HepG2 (cell line): ENCODE results near the gene IL17RC. TPM values are rescaled to one million over a fixed set of nuclear protein-coding genes. Genes with fewer than 3 reads are reported as not detected.

Source experiments
- FOXK1 ChIP-seq: sonication (generic); formaldehyde crosslinking; IDR thresholded peaks from 2 replicates; pipeline ENCODE4 v1.4.0; 2020; ENCODE audit warnings: low read depth, missing genetic modification reagents, borderline replicate concordance
- HNF4A ChIP-seq: sonication (generic); formaldehyde crosslinking; IDR thresholded peaks from 2 replicates; pipeline ENCODE4 v1.4.0; 2020; ENCODE audit warnings: missing genetic modification reagents
- MTA1 ChIP-seq: sonication (generic); formaldehyde crosslinking; IDR thresholded peaks from 2 replicates; pipeline ENCODE4 v1.4.0; 2020; ENCODE audit warnings: missing genetic modification reagents, mild to moderate bottlenecking, borderline replicate concordance
- YY1 ChIP-seq: IDR thresholded peaks from 2 replicates; pipeline ENCODE4 v1.6.1; 2011; ENCODE audit warnings: low read length, low read depth, moderate library complexity, mild to moderate bottlenecking; ENCODE audit not compliant: insufficient read depth, insufficient replicate concordance
- polyA plus RNA-seq, 8 experiments: library from polyadenylated mRNA; depleted of rRNA in 3 of 8; stranded (reverse) in 7 of 8; unstranded in 1 of 8; fragments of >200 nt; fragmentation: Illumina TruSeq in 4 of 8; extraction: Trizol in 4 of 8; gene quantifications; 2 replicates each; pipeline versions ENCODE4 v1.2.1 to v1.2.3, GENCODE V29; 2011 to 2016; ENCODE audit warnings: low read depth in 4 of 8, missing spikeins in 1 of 8, mixed read lengths in 1 of 8; ENCODE audit not compliant: insufficient read depth in 1 of 8
- total RNA-seq, 5 experiments: library from RNA; depleted of rRNA; stranded (reverse); fragments of >200 nt; fragmentation: Illumina TruSeq; extraction: Trizol; gene quantifications; 2 replicates each; pipeline ENCODE4 v1.2.3, GENCODE V29; 2016; ENCODE audit warnings: low read depth in 1 of 5
- TF ChIP-seq, protein P1 (sequence below), 2 experiments: IDR thresholded peaks; 2 replicates each; pipeline ENCODE4 v1.6.1; 2011 to 2012; ENCODE audit warnings: low read length in 2 of 2, borderline replicate concordance in 1 of 2, low read depth in 1 of 2, mild to moderate bottlenecking in 1 of 2, moderate library complexity in 1 of 2
- TF ChIP-seq, protein P2 (sequence below): sonication (generic); formaldehyde crosslinking; IDR thresholded peaks from 2 replicates; pipeline ENCODE4 v1.4.0; 2020; ENCODE audit warnings: missing genetic modification reagents

IL17RC gene
- total and polyA plus RNA-seq, 2 of the 13 experiments (the other 11 are each of a cell fraction or from before 2014, with no cell fraction given): 20.7 to 24.0 TPM

DNA sequence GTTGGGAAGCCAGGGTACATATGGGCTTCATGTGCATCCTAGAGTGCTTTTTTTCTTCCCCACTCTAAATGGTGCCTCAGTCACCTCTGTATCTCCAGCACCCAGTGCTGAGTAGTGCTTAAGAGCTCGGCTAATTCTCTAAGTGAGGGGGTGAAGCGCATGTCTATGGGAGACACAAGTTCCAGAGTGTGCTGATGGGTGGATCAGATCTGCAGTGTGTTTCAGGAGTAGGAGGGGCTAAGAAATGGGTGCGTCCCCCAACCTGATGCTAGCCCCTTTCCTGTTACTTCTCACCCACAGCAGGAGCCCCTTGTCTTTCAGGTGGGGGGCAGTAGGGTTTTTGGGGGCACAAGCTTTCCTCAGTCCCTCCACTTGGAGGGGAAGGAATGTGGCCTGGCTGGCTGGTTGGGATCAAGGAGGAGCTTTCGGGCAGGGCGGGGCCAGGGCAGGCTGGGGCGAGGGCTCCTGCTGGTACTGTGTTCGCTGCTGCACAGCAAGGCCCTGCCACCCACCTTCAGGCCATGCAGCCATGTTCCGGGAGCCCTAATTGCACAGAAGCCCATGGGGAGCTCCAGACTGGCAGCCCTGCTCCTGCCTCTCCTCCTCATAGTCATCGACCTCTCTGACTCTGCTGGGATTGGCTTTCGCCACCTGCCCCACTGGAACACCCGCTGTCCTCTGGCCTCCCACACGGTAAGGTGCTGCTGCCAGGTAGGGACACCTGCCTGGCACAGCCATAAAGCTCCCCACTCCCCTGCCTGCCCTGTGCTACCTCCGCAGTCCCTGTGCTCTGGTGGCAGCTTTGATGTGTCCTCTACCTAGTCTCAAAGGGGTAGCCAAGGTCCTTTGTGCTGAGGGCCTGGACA, 14.3 kb upstream of the IL17RC start, which contains the start of gene IL17RE (continued):
- TF ChIP-seq, protein P1, sequence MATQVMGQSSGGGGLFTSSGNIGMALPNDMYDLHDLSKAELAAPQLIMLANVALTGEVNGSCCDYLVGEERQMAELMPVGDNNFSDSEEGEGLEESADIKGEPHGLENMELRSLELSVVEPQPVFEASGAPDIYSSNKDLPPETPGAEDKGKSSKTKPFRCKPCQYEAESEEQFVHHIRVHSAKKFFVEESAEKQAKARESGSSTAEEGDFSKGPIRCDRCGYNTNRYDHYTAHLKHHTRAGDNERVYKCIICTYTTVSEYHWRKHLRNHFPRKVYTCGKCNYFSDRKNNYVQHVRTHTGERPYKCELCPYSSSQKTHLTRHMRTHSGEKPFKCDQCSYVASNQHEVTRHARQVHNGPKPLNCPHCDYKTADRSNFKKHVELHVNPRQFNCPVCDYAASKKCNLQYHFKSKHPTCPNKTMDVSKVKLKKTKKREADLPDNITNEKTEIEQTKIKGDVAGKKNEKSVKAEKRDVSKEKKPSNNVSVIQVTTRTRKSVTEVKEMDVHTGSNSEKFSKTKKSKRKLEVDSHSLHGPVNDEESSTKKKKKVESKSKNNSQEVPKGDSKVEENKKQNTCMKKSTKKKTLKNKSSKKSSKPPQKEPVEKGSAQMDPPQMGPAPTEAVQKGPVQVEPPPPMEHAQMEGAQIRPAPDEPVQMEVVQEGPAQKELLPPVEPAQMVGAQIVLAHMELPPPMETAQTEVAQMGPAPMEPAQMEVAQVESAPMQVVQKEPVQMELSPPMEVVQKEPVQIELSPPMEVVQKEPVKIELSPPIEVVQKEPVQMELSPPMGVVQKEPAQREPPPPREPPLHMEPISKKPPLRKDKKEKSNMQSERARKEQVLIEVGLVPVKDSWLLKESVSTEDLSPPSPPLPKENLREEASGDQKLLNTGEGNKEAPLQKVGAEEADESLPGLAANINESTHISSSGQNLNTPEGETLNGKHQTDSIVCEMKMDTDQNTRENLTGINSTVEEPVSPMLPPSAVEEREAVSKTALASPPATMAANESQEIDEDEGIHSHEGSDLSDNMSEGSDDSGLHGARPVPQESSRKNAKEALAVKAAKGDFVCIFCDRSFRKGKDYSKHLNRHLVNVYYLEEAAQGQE (IDR thresholded peaks at IDR 0.05; ENCODE audit: borderline replicate concordance in 1 of 2, low read depth in 1 of 2, low read length in 2 of 2): 0 out of 4 replicates have a peak, but pooled peaks of 1 of the 2 experiments have one; percentile 2
- TF ChIP-seq, protein P2, sequence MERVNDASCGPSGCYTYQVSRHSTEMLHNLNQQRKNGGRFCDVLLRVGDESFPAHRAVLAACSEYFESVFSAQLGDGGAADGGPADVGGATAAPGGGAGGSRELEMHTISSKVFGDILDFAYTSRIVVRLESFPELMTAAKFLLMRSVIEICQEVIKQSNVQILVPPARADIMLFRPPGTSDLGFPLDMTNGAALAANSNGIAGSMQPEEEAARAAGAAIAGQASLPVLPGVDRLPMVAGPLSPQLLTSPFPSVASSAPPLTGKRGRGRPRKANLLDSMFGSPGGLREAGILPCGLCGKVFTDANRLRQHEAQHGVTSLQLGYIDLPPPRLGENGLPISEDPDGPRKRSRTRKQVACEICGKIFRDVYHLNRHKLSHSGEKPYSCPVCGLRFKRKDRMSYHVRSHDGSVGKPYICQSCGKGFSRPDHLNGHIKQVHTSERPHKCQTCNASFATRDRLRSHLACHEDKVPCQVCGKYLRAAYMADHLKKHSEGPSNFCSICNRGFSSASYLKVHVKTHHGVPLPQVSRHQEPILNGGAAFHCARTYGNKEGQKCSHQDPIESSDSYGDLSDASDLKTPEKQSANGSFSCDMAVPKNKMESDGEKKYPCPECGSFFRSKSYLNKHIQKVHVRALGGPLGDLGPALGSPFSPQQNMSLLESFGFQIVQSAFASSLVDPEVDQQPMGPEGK (CRISPR knock-in tag): peak; percentile 69
- no peak for TF ChIP-seq HNF4A (CRISPR knock-in tag)
- TF ChIP-seq FOXK1 (CRISPR knock-in tag): 0 out of 2 replicates have a peak, but pooled peaks have one; percentile 6
- TF ChIP-seq MTA1 (CRISPR knock-in tag): no peak; the same call in 1 of the 2 replicates
- peak; percentile 75 for TF ChIP-seq YY1
- TF ChIP-seq, all 625 proteins: peak for 142
